H1 (cell line): Measurements from ENCODE around the gene TSPAN9. TPM values are rescaled to one million over a fixed set of nuclear protein-coding genes. Genes with fewer than 3 reads are reported as not detected.

Source experiments
- CHD7 ChIP-seq: fragments of 300-600 bp; sonication (generic); IDR thresholded peaks from 2 replicates; pipeline ENCODE4 v1.7.1; 2012; ENCODE audit warnings: low read length, moderate library complexity, mild to moderate bottlenecking, inconsistent platforms; ENCODE audit not compliant: insufficient replicate concordance
- GTF2F1 ChIP-seq: IDR thresholded peaks from 2 replicates; pipeline ENCODE4 v1.6.1; 2012; ENCODE audit warnings: low read depth, low read length, improper control_type of control experiment, borderline replicate concordance
- JUND ChIP-seq: IDR thresholded peaks from 2 replicates; pipeline ENCODE4 v1.6.1; 2011; ENCODE audit warnings: mild to moderate bottlenecking, improper control_type of control experiment, low read length
- KDM5A ChIP-seq: fragments of 200-600 bp; IDR thresholded peaks from 2 replicates; pipeline ENCODE4 v1.7.1; 2012; ENCODE audit warnings: mild to moderate bottlenecking, low read length, inconsistent platforms, mixed read lengths
- PHF8 ChIP-seq: fragments of 200-600 bp; sonication (generic); conservative IDR thresholded peaks from 2 replicates; pipeline ENCODE4 v1.7.1; 2012; ENCODE audit warnings: low read depth, mild to moderate bottlenecking, inconsistent platforms, low read length, moderate library complexity
- RFX5 ChIP-seq: IDR thresholded peaks from 2 replicates; pipeline ENCODE4 v1.6.1; 2011; ENCODE audit warnings: low read depth, low read length, improper control_type of control experiment, borderline replicate concordance
- RNF2 ChIP-seq: fragments of 200-900, 300-1000 bp; sonication (generic); IDR thresholded peaks from 2 replicates; pipeline ENCODE4 v1.7.1; 2016; ENCODE audit warnings: borderline replicate concordance, low read depth, mild to moderate bottlenecking, antibody characterized with exemption, low read length; ENCODE audit not compliant: poor library complexity, severe bottlenecking; ENCODE audit errors: missing control alignments
- SIRT6 ChIP-seq: IDR thresholded peaks from one replicate; pipeline ENCODE4 v1.7.1; 2012; ENCODE audit warnings: low read length, inconsistent platforms
- SP1 ChIP-seq: IDR thresholded peaks from 2 replicates; pipeline ENCODE4 v1.6.1; 2011; ENCODE audit warnings: low read depth, low read length
- SP4 ChIP-seq: IDR thresholded peaks from 2 replicates; pipeline ENCODE4 v1.6.1; 2012; ENCODE audit warnings: low read length, inconsistent platforms
- polyA plus RNA-seq, 7 experiments: library from polyadenylated mRNA; depleted of rRNA in 3 of 7; stranded (reverse) in 5 of 7; unstranded in 2 of 7; fragments of >200 nt in 5 of 7; fragments of 200-250 nt in 2 of 7; gene quantifications; 1 replicate in 5 of 7; 2 replicates in 1 of 7; 4 replicates in 1 of 7; pipeline versions ENCODE4 v1.2.1 to v1.2.3, GENCODE V29; 2011 to 2013; ENCODE audit warnings: missing spikeins in 2 of 7, mixed read lengths in 2 of 7
- total RNA-seq: library from RNA; stranded (reverse); fragmentation: NEBNext Ultra II Directional; extraction: Animal tissue kit (Norgen Biotek cat#: 25700); gene quantifications from 2 replicates; pipeline ENCODE4 v1.2.1, GENCODE V29; 2021

The TSPAN9 gene
- total and polyA plus RNA-seq, 2 of the 8 experiments (the other 6 are each of a cell fraction or from before 2014, with no cell fraction given), result 11.5 to 29.1 TPM

- no peak for TF ChIP-seq CHD7
- TF ChIP-seq SIRT6, result no peak
- no peak for TF ChIP-seq RNF2
- 0 out of 2 replicates have a peak, but pooled peaks have one; percentile 28 for TF ChIP-seq SP4
- no peak for TF ChIP-seq JUND
- no peak for TF ChIP-seq SP1
- TF ChIP-seq KDM5A, result no peak; the same call in 1 of the 2 replicates
- no peak for TF ChIP-seq PHF8
- TF ChIP-seq RFX5, result no peak
- TF ChIP-seq GTF2F1, result no peak
These were observed 223.0 kb downstream of the TSPAN9 start (continued) for GRCh38 chr12:3299929-3300832.
